Activated T-cell treated with anti-CD3 and anti-CD28 coated beads for 4 hours (primary cell): Measurements from ENCODE around the gene NCKAP5.
"Not testable (repeated sequence)": the region's sequence is repeated elsewhere in the genome, so short reads cannot be mapped to it uniquely, and the experiment has no call there.

ENCODE experiments used
- DNase-seq: peaks from one replicate; pipeline ENCODE4 v3.0.0-alpha.2; 2020

NCKAP5 gene

DNA sequence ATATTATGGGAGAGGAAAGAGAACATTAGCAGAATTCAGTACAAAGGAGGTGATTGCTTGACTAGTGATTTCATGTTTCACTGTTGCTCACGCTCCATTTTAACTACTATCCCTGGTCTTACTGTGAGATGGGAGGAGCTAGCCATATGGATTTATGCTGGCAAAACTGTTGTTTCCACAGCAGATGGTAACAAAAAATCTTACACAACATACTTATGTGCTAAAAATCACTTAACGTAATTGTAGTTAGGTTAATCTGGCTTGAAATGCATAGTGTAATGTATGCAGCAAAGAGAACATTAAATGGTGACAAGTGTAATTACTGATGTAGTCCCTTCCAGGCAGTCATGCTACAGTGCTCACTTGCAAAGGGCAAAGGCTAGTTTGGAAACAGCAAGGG is 742.7 kb downstream of the NCKAP5 start:
- no peak for DNase-seq

DNA sequence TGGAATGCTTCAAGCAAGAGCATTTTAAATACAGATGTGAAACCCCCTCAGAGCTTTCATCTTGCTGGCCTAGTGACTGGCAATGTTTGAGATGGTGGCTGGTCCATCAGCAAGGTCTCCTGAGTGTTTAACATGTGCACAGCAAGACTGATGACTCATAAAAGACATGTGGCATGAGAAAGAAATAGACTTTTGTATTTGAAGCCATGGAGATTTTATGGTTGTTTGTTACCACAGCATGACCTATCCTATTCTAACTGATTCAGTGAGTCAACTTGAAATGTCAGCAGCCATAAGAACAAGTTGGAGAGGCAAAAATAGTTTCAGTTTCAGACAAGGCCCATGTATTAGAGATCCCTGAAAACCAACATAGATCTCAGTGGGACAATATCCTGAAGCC is 743.5 kb downstream of the NCKAP5 start:
- no peak for DNase-seq

GRCh38 chr2:132816234-132816633 is 752.0 kb downstream of the NCKAP5 start:
- DNase-seq = no peak

DNA sequence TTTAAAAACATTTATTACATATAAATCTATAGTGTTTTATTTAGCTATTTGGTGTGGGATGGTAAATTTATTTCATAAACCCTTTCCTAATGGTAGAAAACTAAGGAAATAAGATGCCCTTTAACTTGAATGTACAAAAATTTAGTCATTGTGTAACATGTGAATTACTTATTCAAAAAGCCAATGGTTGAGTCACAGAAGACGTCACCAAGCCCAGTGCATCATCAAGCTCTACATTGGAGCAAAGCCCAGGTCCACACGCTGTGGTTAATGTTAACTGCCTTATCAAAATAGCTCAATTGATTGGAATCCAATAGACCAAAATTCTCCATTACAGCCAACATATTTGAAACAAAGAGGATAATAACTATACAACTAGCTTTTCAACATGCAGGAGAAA is 752.7 kb downstream of the NCKAP5 start:
- DNase-seq = no peak

- DNase-seq = no peak
These were observed 753.6 kb downstream of the NCKAP5 start for GRCh38 chr2:132814651-132815050.

GRCh38 chr2:132813422-132813821 is 754.8 kb downstream of the NCKAP5 start:
- DNase-seq = no peak

GRCh38 chr2:132811148-132811915 is 756.9 kb downstream of the NCKAP5 start:
- DNase-seq = no peak

DNA sequence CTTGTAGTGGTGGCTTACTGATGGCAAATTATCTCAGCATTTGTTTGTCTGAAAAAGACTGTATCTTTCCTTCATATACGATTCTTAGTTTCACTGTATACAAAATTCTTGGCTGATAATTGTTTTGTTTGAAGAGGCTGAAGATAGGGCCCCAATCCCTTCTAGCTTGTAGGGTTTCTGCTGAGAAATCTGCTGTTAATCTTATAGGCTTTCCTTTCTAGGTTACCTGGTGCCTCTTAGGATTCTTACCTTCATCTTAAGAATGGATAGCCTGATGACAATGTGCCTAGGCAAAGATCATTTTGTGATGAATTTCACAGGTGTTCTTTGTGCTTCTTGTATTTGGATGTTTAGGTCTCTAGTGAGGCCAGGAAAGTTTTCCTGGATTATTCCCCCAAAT is 758.3 kb downstream of the NCKAP5 start:
- not testable (repeated sequence) for DNase-seq

GRCh38 chr2:132804051-132804450 is 764.2 kb downstream of the NCKAP5 start:
- DNase-seq = no peak

DNA sequence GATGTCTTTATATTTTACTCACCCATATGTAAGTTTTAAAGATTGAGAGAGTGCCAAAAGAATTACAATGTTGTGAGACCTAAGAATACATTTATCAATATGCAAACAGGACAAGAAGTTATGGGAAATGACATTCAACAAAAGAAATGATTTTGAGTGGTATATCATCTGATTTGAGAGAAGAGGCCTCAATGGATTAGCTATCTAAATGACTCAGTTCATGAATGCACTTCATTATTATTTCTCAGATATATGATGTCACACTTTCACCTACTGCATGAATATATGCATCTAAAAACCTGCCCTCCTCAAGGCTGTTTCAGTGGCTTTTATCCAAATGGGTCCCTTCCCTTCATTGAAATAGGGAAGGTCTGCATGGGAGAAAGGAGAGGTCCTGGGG is 769.9 kb downstream of the NCKAP5 start:
- no peak for DNase-seq

DNA sequence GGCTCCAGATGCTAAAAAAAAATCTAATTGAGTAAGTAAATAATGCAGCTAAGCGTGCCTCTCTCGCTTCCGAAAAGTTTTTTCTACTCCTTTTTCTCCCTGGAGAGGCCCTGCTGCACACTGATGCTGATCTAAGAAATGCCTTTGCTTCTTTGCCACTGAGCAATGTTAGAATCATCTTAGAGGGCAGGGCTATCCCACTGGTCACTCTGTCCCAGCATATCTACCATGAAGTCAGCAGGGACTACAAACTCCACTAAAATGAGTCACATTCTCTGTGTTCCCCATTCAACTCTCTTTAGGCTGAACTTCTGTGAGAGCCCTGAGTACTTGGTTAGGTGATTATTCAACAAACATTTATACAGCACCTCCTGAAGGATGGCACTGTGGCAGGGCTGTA is 770.7 kb downstream of the NCKAP5 start:
- no peak for DNase-seq

DNA sequence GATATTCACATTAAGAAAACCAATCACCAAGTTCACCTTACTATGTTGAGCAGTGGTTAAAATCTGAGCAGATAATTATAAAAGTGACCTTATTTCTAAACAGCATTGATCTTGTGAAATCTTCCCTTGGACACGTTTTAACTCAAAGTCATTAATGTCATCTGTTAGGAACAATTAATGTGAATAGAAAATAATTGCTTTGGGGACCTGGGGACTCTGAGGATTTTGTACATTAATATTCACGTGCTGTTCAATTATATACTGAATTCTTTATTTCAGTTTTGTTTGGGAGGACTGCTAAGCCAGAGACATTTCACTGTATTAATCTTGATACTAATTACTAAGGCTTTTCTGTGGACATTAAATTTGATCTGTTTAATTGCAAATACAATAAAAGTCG is 771.2 kb downstream of the NCKAP5 start:
- no peak for DNase-seq

GRCh38 chr2:132795220-132795619 is 773.0 kb downstream of the NCKAP5 start:
- no peak for DNase-seq

DNA sequence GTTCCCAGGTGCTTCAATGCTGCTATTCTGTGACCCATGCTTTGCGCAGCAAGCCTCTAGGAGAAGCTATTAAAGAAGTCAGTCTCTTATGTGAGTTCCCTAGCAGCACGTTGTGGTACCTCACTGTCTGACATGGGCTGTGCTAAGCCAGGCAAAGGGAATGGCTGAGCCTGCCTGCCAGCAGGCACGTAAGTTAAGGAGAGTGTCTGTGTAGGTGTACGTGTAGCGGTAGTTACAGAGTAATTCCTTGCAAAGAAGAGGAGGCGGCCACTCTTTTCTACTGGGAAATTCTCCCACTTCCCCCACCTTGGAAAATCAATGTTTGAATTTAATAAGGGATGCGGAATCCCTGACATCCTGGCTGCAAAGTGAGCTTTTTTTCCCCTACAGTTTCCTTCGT is 774.7 kb downstream of the NCKAP5 start:
- no peak for DNase-seq

DNA sequence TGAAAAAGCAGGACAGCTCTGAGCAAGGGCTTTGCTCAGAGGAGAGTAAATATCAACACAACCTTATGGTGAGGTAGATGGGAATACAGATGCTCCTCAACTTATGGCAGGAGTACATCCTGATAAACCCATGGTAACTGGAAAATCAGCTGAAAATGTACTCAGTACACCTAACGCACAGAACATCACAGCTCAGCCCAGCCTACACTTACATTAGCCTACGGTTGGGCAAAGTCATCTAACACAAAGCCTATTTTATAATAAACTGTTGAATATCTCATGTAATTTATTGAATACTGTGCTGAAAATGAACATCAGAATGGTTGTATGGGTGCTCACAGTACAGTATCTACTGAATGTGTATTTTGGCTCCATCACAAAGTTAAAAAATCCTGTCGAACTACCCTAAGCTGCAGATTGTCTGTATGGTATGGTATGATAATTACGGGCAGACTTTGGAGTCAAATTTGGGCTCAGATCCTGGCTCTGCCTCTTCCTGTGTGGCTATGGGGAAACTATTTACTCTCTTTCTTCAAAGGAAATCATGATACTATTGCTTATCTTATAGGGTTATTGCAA is 778.0 kb downstream of the NCKAP5 start:
- no peak for DNase-seq

DNA sequence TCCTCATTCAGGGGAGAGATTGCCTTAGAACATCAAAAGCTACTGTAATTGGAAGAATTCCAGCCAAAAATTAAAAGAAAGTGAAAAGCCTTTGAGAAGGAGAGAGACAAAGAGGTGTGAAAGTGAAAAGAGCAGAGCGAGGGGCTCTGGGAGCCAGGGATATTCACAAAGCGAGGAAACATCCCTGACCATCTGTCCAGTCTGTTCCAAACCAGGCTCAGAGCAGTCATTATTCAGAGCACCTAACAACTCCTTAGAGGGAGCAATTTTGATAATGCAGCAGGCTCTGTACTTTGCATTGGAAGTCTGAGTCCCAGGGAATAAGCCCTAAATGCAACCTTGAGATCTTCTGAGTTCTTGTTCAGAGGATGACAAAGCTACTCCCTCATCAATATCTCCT is 779.2 kb downstream of the NCKAP5 start:
- no peak for DNase-seq

- DNase-seq = no peak
These were observed 779.9 kb downstream of the NCKAP5 start for GRCh38 chr2:132788310-132788838.

- no peak for DNase-seq
These were observed 784.4 kb downstream of the NCKAP5 start for GRCh38 chr2:132783883-132784282.

DNA sequence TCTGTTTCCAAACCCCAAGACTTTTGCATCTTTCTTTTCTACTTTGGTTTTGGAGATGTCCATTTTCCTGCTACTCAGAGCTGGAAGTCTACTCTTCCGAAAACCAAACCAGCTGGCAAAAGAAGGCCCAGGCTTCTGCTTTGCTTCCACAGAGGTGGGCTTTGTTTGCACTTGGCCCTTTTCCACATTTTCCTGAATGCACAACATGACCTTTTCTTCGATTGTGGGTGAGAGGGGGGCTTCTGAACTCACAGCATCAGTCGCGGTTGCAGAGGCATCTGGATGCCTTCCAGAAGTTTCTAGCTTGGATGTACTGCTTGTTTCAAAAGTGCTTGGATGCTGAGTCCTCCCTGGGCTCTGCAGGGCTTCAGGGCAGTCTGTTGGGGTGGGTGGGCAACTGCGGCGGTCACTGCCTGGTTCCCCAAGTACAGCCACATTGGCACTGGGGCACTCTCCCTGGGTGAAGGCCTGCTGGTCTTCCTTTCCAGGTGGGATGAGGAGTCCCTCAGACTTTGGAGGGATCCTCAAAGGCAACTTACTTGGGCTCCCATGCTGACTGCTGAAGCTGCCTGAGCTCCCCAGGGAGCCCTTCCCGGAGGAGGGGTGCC is 786.0 kb downstream of the NCKAP5 start:
- no peak for DNase-seq

DNA sequence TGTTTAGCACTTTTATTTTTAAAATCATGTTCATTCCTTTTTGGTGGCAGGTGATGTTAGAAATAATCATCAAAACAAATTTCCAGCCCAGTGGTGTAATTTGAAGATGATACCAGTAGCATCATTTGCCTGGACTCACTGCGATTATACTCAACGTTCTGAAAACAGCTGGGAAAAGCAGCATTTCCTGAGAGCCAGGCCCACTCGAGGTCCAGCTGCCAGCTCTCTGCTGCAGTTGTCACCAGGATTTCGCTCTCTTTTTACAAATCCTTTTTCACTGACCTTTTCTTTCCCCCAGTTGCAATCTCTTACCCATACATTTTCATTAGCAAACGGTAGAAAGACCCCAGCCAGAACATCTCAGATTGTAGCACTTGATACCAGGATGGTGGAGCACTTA is 787.6 kb downstream of the NCKAP5 start:
- DNase-seq = no peak

DNA sequence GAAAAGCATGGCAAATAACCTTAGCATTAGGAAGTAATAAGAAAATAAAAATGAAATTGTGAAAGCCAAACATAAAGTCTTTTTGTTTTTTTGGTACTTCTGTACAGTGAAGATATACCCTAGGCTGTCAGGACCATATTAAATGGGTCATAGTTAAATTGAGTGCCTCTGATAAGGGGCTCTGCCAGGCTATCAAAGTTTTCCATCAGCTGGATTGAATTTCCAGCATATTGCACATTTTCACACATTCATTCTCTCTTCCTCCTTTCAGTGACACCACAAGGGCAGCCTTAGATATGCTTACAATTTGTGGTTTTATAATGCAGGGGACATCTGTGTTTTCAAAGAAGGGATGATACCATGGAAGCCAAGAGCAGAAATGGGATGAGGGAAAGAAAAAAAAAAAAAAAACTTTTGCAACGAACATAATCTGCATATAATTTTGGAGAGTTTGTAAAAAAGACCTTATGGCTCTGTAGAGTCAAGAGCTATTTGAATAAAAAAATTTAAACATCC is 789.0 kb downstream of the NCKAP5 start:
- no peak for DNase-seq

GRCh38 chr2:132776287-132776686 is 792.0 kb downstream of the NCKAP5 start:
- DNase-seq = no peak

- DNase-seq = no peak
These were observed 794.1 kb downstream of the NCKAP5 start for GRCh38 chr2:132774189-132774588.

DNA sequence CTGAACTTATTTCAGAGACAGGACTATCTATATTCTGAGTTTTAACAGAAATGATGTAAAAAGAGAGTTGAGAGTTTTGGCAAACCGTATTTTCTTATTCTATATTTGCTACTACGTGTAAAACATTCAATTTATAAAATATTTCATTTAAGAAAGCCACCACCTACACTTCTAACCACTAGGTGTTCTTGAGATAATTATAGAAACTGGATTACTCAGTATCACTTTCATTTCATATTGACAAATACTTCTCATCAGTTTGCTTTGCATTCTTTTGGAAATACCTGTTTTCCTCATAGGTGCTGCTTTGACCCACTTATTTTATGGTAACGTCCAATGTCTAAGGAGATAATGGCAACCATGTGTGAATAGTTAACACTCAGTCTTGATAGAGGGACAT is 794.9 kb downstream of the NCKAP5 start:
- DNase-seq = no peak
